Gastrocnemius medialis (tissue), 4 donors: Measurements from ENCODE around the gene SNX30.

Experiments used
- CTCF ChIP-seq, 5 experiments: fragments of 450-650 bp in 3 of 5; fragments of 200-600 bp in 2 of 5; sonication (generic) in 2 of 5; IDR thresholded peaks in 4 of 5; conservative IDR thresholded peaks in 1 of 5; 1 replicate in 4 of 5; 2 replicates in 1 of 5; pipeline ENCODE4 v1.5.1; 2016 to 2019; ENCODE audit warnings: antibody characterized with exemption in 5 of 5, mild to moderate bottlenecking in 3 of 5, moderate library complexity in 3 of 5
- POLR2A ChIP-seq, 2 donors: fragments of 450-650 bp; IDR thresholded peaks; one replicate each; pipeline ENCODE4 v1.6.1; 2017; ENCODE audit warnings: antibody characterized with exemption in 2 of 2, mild to moderate bottlenecking in 2 of 2, moderate library complexity in 2 of 2

GRCh38 chr9:112869041-112869529 is 118.5 kb downstream of the SNX30 start:
- no peak for TF ChIP-seq POLR2A (IDR thresholded peaks at IDR 0.05)
- TF ChIP-seq CTCF (IDR thresholded peaks at IDR 0.05 in 4 of 5, conservative IDR thresholded peaks at IDR 0.05 in 1 of 5): no peak
